Stimulated activated CD4-positive, alpha-beta T cell treated with anti-CD3 and anti-CD28 coated beads, TNF-alpha, amount 100 ng/mL, for 1 hour (primary cell): ENCODE results near the gene OS9.

Experiments used
- DNase-seq, 3 donors: peaks; one replicate each; pipeline ENCODE4 v3.0.0-alpha.2; 2020; ENCODE audit warnings: low read depth in 3 of 3, low spot score in 1 of 3

The OS9 gene

GRCh38 chr12:57722716-57723629 lies 29.0 kb downstream of the OS9 start:
- no peak for DNase-seq

GRCh38 chr12:57723630-57723962 lies 29.7 kb downstream of the OS9 start:
- DNase-seq: no peak

- DNase-seq: no peak
Observed at GRCh38 chr12:57724003-57724935, 30.3 kb downstream of the OS9 start.

- DNase-seq: no peak
Observed at GRCh38 chr12:57724936-57725740, 31.2 kb downstream of the OS9 start.

GRCh38 chr12:57725851-57726150 lies 31.9 kb downstream of the OS9 start:
- DNase-seq: no peak

GRCh38 chr12:57726151-57726883 lies 32.4 kb downstream of the OS9 start:
- DNase-seq: no peak

GRCh38 chr12:57726884-57727757 lies 33.2 kb downstream of the OS9 start:
- DNase-seq: no peak

GRCh38 chr12:57727758-57728395 lies 33.9 kb downstream of the OS9 start:
- DNase-seq: no peak

GRCh38 chr12:57729321-57729844 lies 35.5 kb downstream of the OS9 start:
- DNase-seq: no peak

GRCh38 chr12:57730336-57731067 lies 36.6 kb downstream of the OS9 start:
- DNase-seq: no peak

GRCh38 chr12:57731411-57732080 lies 37.6 kb downstream of the OS9 start:
- no peak for DNase-seq

- no peak for DNase-seq
Observed at GRCh38 chr12:57732270-57732669, 38.3 kb downstream of the OS9 start.

- DNase-seq: no peak
Observed at GRCh38 chr12:57732726-57733593, 39.0 kb downstream of the OS9 start.

GRCh38 chr12:57733928-57734327 lies 40.0 kb downstream of the OS9 start:
- DNase-seq: no peak

- DNase-seq: no peak
Observed at GRCh38 chr12:57734591-57734990, 40.7 kb downstream of the OS9 start.

GRCh38 chr12:57735198-57735855 lies 41.4 kb downstream of the OS9 start:
- no peak for DNase-seq
